Suppressor macrophage (primary cell): Measurements from ENCODE around the gene BCL11B.

Experiments used
- DNase-seq, 4 experiments: peaks; one replicate each; pipeline ENCODE4 v3.0.0-alpha.2; 2020 to 2022

BCL11B gene

DNA sequence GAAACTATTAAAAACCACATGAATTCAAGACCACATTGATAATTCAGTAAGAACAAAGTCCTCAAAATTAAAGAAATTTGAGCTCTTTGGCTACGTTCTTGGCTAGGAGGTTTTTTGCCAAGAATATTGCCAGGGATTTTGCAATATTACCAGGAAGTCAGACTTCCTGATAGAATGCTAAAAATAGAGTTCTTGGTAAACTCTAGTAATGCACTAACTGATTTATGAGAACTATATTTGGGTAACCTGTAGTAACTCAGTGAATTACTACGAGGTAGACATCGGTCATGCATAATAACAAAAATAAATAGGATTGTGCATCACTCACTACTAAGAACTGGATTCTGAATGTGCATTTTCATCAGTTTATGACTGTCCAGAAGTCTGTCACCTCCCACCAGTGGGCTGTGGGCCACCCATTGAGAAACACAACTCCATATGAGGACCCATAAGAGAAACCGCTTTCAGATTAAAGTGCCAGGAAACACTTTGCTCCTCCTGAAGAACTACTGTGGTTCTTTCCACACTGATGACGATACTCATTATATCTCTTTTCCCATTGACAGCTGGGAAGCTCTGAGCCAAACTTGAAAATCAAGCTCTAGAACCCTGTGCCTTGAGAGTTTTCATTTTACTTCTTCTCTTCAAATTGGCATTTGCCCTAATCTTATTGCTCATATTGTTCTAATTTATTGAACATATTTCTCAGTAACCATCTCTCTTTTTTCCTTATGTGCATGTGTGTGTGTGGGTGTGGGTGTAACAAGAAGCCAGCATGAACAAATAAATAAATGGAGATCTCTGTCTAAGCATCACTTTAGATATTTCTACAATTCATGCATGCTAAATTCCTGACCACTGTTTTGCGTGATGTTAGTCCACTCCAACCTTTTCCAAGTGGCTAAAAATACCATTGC, 116.6 kb downstream of the BCL11B start:
- DNase-seq: peak in 3 of 4 experiments; percentile 17 to 34 (median 29)

DNA sequence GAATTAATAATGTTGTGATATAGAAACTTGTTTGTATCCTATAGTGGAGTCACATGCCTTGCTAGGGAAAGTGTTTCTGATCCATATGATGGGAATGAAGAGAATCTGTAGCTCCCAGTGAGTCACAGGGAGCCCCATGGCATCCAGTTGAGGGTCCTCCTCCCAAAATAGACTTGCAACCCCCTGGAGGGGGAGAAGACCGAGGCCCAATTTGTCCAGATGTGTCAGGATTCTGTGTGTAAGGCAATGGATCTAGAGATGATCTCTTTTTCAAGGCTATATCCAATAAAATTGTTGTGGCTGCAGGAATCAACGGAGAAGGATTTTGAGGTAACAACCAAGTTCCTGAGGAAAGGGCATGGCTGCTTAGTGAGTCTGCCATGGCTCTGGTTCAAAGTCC, 121.8 kb downstream of the BCL11B start:
- DNase-seq: no peak

GRCh38 chr14:99148861-99149610, 123.0 kb downstream of the BCL11B start:
- no peak for DNase-seq

- DNase-seq: no peak
Observed at GRCh38 chr14:99148131-99148530, 123.9 kb downstream of the BCL11B start.

DNA sequence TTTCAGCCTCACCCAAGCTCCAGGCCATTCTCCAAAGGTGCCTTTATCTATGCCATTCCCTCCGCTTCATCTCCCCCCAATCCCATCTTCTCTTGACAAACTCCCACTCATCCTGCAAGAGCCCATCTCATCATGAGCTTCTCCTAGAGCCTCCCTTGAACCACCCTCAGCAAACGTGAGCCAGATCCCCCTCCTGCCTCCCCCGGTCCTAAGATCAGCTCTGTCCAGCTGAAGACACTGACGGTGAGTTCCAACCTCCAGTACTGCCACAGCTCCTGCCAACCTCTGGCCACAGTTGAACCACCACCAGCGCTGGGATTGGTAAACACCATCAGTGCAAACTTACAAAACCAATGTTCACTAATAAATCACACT, 124.6 kb downstream of the BCL11B start:
- DNase-seq: no peak

GRCh38 chr14:99146616-99147365, 125.2 kb downstream of the BCL11B start:
- DNase-seq: no peak

DNA sequence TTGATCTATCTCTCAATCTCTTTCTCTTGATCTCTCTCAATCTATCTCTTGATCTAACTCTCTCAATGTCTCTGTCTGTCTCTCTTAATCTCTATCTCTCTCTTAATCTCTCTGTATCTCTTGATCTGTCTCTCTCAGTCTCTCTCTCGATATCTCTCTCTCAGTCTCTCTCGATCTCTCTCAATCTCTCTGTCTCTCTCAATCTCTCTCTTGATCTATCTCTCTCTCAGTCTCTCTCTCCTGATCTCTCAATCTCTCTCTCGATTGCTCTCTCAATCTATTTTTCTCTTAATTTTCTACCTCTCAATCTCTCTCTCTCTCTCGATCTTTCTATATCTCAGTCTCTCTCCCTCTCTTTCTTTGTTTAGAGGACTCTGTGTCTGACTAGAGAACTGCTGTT, 126.7 kb downstream of the BCL11B start:
- DNase-seq: no peak

GRCh38 chr14:99143793-99144192, 128.2 kb downstream of the BCL11B start:
- DNase-seq: no peak

DNA sequence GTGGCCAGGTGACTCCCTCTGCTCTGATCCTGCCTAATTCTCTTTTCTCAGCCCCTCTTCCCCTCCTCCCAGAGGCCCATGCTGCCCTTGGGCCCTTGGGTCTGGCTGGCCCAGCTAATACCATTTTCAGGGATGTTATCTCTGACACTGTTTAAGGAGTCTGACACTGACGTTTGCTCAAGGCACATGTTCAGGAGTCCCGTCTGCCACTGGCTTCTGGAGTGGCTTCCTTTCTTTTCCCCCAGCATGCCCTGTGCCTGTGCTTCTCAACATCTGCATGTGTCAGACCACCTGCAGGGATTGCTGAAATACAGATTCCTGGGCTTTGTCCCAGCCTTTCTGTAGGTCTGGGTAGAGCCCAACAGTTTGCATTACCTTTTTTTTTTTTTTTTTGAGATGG, 128.9 kb downstream of the BCL11B start:
- DNase-seq: no peak

DNA sequence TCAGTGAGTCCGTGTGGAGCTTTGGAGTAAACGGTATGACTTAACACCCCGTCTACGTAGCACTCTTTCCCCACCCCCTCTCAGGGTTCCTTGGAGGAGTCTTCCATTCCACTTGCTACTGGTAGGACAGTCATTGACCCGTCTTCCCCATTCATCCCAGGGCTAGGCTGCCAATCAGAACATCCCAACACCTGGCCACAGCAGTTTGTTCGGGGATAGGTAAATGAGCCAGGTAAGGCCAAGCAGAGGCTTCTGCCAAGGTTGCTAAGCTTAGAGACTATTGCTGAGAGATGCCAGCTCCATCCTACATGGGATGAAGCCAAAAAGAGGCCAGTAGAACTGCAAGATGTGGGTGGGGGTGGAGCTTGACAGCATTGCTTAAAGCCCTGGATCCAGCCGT, 130.8 kb downstream of the BCL11B start:
- DNase-seq: no peak

GRCh38 chr14:99138999-99139865, 132.8 kb downstream of the BCL11B start:
- no peak for DNase-seq

GRCh38 chr14:99137913-99138571, 134.0 kb downstream of the BCL11B start:
- DNase-seq: no peak

DNA sequence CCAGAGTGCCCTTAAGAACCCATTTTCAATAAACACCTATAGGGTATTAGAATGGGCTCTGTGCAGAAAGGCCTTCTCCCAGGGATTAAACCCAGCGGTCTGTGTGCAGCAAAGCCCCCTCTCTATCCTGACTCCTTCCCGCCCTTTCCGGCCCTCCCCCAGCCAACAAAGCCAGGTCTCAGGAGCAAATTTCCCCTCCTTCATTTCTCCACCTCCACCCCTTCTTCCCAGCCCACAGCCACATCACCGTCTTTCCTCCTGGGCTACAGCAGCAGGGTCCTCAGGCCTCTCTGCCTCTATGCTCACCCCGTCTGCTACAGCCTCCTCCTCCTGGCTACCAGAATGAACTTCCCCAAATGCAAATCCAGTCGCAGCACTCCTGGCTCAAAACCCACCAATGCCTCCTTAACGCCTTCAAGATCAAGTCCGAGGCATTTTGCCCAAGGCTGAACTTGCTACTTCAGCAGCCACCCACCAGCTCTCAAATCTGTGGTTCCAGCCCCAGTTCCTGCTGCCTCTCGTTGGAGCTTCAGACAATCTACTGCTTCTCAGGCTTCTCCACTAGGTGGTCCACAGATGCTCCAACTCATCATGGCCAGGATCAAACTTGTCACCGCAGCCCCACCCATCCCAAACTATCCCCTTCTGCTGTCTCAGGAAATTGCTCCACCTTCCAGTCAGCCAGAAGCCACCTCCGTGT, 134.8 kb downstream of the BCL11B start:
- DNase-seq: no peak

DNA sequence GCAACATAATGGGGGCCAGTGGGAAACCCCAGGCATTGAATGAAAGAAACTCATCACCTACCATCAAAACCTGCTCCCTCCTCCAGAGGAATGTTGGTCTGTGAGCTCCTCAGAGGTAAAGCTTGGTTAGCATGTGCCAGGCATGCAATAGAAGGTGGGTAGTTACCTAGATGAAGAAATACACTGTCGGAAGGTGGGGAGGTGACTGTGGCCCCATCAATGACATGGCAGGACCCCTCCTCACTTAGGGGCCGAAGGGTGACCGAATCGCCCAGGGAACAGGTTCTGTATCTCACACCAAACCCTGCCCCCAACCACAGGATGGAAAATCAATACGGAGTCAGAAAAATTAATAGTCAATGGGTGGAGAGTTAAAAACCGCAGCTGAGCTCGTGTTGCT, 135.6 kb downstream of the BCL11B start:
- DNase-seq: no peak

DNA sequence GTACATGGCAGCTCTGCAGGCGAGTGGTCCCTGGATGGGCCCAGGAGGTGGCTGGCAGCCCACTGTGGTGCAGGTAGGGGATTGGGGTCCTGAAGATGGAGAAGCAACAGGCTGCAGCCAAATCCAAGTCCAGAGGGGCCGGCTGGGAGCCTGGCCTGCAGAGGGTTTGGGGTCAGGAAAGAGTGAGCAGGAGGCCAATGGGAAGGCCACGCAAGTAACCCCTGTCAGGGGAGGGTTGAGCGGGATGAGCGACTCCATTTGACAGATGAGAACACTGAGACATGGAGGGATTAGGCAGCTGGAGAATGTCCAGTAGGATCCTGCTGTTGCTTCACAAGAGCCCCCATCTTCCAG, 136.0 kb downstream of the BCL11B start:
- no peak for DNase-seq

- DNase-seq: no peak
Observed at GRCh38 chr14:99134516-99135046, 137.4 kb downstream of the BCL11B start.

- no peak for DNase-seq
Observed at GRCh38 chr14:99133636-99134515, 138.1 kb downstream of the BCL11B start.

GRCh38 chr14:99132821-99133635, 139.0 kb downstream of the BCL11B start:
- DNase-seq: no peak
